GM18498 (cell line): ENCODE results near the gene SSUH2.
"Not testable (repeated sequence)": the region's sequence is repeated elsewhere in the genome, so short reads cannot be mapped to it uniquely, and the experiment has no call there.

Experiments used
- ATAC-seq: cut with Tn5 transposase; IDR thresholded peaks from one replicate; pipeline ENCODE4 v1.9.1; 2021; ENCODE audit warnings: mild to moderate bottlenecking, moderate library complexity; ENCODE audit not compliant: unreplicated experiment

Gene SSUH2

GRCh38 chr3:8644748-8645390, at the start of gene SSUH2:
TSS of gene SSUH2 (minus strand) at chr3:8644798. CDS start at chr3:8644758, 40 bp downstream.
- no peak for ATAC-seq

GRCh38 chr3:8691295-8691694, 46.7 kb upstream of the SSUH2 start:
- not testable (repeated sequence) for ATAC-seq

- ATAC-seq, result not testable (repeated sequence)
Observed at GRCh38 chr3:8684992-8685391, 40.4 kb upstream of the SSUH2 start.

DNA sequence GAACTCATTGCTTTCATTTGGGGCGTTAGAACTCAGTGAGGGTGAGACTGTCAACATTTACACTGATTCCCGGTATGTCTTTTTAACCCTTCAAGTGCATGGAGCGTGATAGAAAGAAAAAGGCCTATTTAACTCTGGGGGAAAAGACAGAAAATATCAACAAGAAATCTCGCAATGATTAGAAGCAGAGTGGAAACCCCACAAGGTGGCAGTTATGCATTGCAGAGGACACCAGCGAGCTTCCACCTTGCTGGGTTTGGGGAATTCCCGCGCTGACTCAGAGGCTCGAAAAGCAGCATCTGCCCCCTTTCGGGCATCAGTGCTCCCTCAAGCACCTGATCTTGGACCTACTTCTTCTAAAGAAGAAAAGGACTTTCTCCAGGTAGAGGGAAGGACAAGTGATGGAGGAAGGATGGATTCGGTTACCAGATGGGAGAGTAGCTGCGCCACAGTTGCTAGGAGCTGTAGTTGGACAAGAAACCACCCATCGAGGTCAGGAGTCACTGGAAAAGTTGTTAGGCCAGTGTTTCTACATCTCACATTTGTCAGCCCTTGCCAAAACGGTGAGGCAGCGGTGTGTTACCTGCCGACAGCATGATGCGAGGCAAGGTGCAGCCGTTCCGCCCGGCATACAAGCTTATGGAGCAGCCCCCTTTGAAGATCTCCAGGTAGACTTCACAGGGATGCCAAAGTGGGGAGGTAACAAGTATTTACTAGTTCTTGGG, 38.4 kb upstream of the SSUH2 start:
- not testable (repeated sequence) for ATAC-seq

DNA sequence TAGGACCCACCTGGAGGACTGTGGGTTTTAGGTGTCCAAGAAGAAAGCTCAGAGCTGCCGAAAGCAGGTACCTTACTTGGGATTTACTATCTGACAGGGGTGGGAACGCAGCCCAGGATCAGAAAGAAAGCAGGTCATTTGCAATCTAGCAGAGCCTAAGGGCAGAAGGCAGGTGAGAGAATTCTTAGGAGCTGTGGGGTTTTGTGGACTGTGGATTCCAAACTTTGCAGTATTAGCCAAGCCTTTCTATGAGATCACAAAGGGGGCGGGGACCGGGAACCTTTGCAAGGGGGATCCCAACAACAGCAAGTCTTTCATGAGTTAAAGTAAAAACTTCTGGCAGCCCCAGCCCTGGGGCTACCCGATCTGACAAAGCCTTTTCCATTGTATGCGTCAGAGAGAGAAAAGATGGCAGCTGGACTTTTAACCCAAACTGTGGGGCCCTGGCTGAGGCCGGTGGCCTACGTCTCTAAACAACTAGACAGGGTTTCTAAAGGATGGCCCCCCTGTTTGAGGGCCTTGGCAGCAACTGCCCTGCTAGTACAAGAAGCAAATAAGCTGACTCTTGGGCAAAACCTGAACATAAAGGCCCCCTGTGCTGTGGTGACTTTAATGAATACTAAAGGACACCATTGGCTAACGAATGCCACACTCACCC, 37.4 kb upstream of the SSUH2 start:
- not testable (repeated sequence) for ATAC-seq

- ATAC-seq, result no peak
Observed at GRCh38 chr3:8681349-8681748, 36.8 kb upstream of the SSUH2 start.

GRCh38 chr3:8679817-8680553, 35.4 kb upstream of the SSUH2 start:
- not testable (repeated sequence) for ATAC-seq

GRCh38 chr3:8678751-8679150, 34.2 kb upstream of the SSUH2 start:
- ATAC-seq, result no peak

- not testable (repeated sequence) for ATAC-seq
Observed at GRCh38 chr3:8677258-8677657, 32.7 kb upstream of the SSUH2 start.

GRCh38 chr3:8675591-8675990, 31.0 kb upstream of the SSUH2 start:
- ATAC-seq, result not testable (repeated sequence)

GRCh38 chr3:8673083-8673737, 28.6 kb upstream of the SSUH2 start:
- no peak for ATAC-seq

DNA sequence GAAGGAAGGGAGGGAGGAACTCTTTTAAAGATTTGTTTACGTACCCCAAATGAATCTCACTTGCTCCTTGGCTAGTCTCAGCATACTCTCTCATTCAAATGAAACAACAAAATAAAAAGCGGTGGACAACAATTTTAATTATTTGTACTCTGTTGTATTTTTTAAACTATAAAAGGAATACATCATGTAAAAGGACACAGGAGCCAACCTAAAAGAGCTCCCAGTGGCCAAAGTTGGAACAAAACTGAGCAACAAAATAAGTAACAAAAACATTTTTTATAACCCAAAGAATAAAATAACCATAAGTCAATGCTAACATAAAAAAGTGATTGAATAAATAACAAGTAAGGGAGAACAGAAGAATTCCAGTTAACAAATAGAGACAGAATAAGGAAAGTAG, 24.4 kb upstream of the SSUH2 start:
- ATAC-seq, result no peak

DNA sequence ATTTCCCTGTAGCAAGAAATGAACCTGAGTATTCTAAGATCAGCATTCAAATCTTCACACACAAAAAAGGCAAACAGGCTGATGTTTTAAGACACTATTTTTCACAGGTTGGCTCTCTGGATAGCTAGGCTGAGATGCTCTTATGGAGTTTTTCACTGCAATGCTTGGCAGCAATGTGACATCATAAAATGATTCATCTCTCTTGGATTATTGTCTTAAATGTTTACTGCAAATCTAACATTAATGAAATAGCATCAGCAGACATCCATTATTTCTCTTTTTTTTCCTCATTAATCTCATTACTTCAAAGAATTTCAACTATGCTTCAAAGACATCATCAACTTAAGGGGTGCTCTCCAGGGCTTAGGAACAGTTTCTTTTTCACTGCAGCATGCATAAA, 23.6 kb upstream of the SSUH2 start:
- no peak for ATAC-seq

- ATAC-seq, result no peak
Observed at GRCh38 chr3:8667463-8668091, 23.0 kb upstream of the SSUH2 start.

- ATAC-seq, result peak; percentile 74
Observed at GRCh38 chr3:8665407-8665896, 20.9 kb upstream of the SSUH2 start.

DNA sequence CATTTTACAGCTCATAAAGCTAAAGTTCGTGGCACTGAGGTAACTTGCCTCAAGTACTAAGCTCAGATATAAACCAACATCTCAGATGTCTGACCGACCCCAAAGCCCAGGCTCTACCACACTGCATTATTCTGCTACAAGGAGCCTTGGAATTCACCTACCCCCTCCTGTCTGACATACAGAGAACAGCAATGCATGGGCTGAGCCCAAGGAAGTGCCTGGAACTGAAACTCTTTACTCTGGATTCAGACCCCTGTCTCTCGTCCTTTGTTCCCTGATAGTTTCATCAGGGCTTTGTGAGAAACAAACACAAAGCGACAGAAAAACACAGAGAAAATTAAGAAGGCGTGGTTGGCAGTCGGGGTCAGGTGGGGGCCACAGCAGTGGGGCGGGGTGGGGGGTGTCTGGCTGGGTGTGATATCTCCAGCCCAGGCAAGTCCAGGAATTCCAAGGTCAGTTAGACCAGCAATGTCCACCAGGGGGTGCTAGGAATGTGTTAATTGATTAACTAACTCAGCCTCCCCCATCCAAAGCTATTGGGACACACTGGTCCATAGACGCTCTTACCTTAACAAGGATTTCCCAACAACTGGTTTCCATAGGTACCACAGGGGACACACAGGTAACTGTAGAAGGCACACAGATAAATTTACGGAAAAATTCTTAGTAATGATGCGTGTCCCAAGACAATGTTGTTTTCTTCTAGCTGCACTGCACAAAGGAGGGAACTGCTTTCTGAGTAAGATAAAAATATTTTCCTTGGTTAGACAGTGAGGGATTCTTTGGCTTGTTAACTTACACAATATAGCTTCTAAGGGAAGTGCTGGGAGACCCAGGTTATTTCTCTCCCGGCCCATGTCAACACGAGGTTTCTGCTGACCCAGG, 18.8 kb upstream of the SSUH2 start:
- peak; percentile 31 for ATAC-seq

DNA sequence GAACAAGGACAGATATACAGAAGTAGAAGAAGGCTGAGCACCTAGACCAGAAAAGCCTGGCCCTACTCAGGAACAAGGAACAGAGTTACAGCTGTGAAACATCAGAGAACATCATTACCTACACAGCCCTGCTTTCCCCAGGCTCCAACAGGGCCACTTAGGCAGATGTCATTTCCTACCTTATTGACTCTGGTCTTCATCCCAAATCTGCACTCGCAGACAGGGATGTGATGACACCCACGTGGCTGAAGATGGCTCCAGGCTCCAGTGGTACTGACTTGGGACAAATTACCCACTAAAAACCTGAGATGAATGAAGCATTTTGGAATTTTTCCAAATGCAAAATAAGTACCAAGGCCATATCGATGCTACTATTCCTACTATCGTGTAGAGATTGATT, 18.0 kb upstream of the SSUH2 start:
- no peak for ATAC-seq

DNA sequence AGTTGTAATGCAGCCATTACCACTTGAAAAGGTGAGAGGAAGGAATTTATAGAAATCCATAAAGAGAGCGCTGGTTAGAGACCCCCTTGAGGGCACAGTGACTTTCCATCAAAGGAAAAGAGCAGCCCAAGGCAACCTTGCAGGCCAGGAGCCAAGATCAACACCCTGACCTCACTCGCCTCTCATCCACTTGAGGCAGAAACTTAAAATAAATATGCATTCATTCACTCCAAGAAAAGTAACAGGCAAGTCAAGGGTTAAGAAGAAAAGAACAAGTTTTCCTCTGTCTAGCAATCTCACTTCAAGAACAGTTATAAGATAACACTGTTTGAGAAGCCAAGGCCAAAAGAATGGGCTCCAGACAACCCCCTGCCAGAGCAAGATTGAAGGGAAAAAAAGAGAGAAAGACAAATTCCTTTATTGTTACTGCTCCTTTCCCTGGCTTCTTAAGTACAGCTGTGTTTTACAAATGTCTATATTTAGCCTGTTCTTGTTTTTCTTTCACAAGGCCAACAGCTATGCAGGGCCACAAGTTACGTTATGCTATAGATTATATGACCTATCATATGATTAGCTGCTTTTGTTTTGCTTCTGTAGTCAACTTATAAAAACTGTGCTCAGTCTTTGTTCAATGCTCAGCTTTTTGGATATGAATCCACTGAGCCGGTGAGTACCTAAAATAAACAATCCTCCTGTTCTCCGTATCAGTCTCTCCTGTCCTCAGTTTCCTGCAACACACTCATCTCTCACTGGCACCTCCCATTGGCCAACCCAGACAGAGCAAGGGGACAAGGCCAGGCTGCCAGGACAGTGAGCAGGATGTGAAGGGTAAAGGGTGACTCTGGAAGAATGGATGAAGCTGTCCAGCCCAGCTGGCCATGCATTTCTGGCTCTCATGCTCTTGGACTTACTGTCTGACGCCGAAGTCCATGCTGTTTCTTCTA, 15.8 kb upstream of the SSUH2 start:
- ATAC-seq, result no peak
